Activated naive CD8-positive, alpha-beta T cell treated with anti-CD3 and anti-CD28 coated beads, Interleukin-2, amount 10 ng/mL, durations not matched to agents 7 days and 5 days (primary cell): ENCODE results near the gene WDR31. TPM values are rescaled to one million over a fixed set of nuclear protein-coding genes. Genes with fewer than 3 reads are reported as not detected.
"Not testable (repeated sequence)": the region's sequence is repeated elsewhere in the genome, so short reads cannot be mapped to it uniquely, and the experiment has no call there.

Experiments used
- ATAC-seq: fragments of 150-1000 bp; cut with Tn5 transposase; one replicate; pipeline ENCODE4 v1.10.0; 2021; ENCODE audit warnings: low read depth, moderate library complexity
- POLR2A ChIA-PET: fragments of 350-600 bp; sonication (Branson Sonifier 250); formaldehyde crosslinking; loops from one replicate; lab custom pipeline; 2021; ENCODE audit warnings: antibody characterized with exemption; lab: Charles Lee
- DNase-seq: peaks from one replicate; pipeline ENCODE4 v3.0.0; 2021
- H3K27ac Mint-ChIP-seq: one replicate; pipeline ENCODE4 v1.8.0; 2022; ENCODE audit warnings: mild to moderate bottlenecking, mixed read lengths
- H3K27me3 Mint-ChIP-seq: one replicate; pipeline ENCODE4 v1.8.0; 2022; ENCODE audit warnings: mild to moderate bottlenecking, moderate library complexity, mixed read lengths
- H3K36me3 Mint-ChIP-seq: one replicate; pipeline ENCODE4 v1.8.0; 2021; ENCODE audit warnings: mild to moderate bottlenecking, mixed read lengths
- H3K4me1 Mint-ChIP-seq: one replicate; pipeline ENCODE4 v1.8.0; 2021; ENCODE audit warnings: mixed read lengths
- H3K4me3 Mint-ChIP-seq: one replicate; pipeline ENCODE4 v1.8.0; 2022; ENCODE audit warnings: mild to moderate bottlenecking, moderate library complexity, mixed read lengths
- H3K9me3 Mint-ChIP-seq: one replicate; pipeline ENCODE4 v1.8.0; 2021; ENCODE audit warnings: mixed read lengths
- total RNA-seq, 2 experiments: library from RNA; stranded (reverse); gene quantifications; one replicate each; pipeline ENCODE4 v1.2.3, GENCODE V29; 2021

WDR31 gene
- under 1 TPM; 0.99 to 1.00 TPM for total RNA-seq

GRCh38 chr9:113340011-113340699, at the start of gene WDR31:
Gene WDR31 (minus strand): TSS chr9:113340275. CDS start chr9:113332022, 8,253 bp downstream.
- Mint-ChIP-seq H3K27me3 (peaks cover 3% of the 10 kb centered on the region), H3K9me3 (no peaks in the 10 kb centered on the region), H3K36me3 (no peaks in the 10 kb centered on the region), H3K27ac (peak within 1 kb of the TSS; percentile 65), H3K4me3 (peak within 1 kb of the TSS; percentile 88), H3K4me1 (peaks cover 33% of the 10 kb centered on the region)
- POLR2A ChIA-PET: interaction anchor here (0.6 to 3.2 kb wide), 9 partner anchors 10 to 242 kb away, joined by 3 to 43 read pairs (median 7); partner anchors contain the start of genes ALAD, BSPRY, C9orf43 and CDC26
- ATAC-seq (peak; percentile 91), DNase-seq (peak; percentile 85)

- no peak for DNase-seq
- ATAC-seq: no peak
- H3K27me3 Mint-ChIP-seq: no peaks in the 10 kb centered on the region
- H3K36me3 Mint-ChIP-seq: peaks cover 8% of the 10 kb centered on the region
- H3K9me3 Mint-ChIP-seq: no peaks in the 10 kb centered on the region
- no peak overlapping the region for H3K27ac Mint-ChIP-seq
- no peaks in the 10 kb centered on the region for H3K4me1 Mint-ChIP-seq
- no peak overlapping the region for H3K4me3 Mint-ChIP-seq
- POLR2A ChIA-PET: no interaction called here
Measured at GRCh38 chr9:113389451-113389850, 49.4 kb upstream of the WDR31 start.

- no peak overlapping the region for H3K4me3 Mint-ChIP-seq
- peaks cover 8% of the 10 kb centered on the region for H3K36me3 Mint-ChIP-seq
- no peaks in the 10 kb centered on the region for H3K4me1 Mint-ChIP-seq
- H3K27me3 Mint-ChIP-seq: no peaks in the 10 kb centered on the region
- DNase-seq (no peak), ATAC-seq (no peak)
- POLR2A ChIA-PET: no interaction called here
- H3K9me3 Mint-ChIP-seq: no peaks in the 10 kb centered on the region
- no peak overlapping the region for H3K27ac Mint-ChIP-seq
Measured at GRCh38 chr9:113388833-113389232, 48.8 kb upstream of the WDR31 start.

GRCh38 chr9:113387560-113388230, 47.6 kb upstream of the WDR31 start:
- POLR2A ChIA-PET: no interaction called here
- H3K9me3 Mint-ChIP-seq: no peaks in the 10 kb centered on the region
- H3K36me3 Mint-ChIP-seq: peaks cover 7% of the 10 kb centered on the region
- H3K27me3 Mint-ChIP-seq: no peaks in the 10 kb centered on the region
- no peak for ATAC-seq
- H3K4me1 Mint-ChIP-seq: no peaks in the 10 kb centered on the region
- DNase-seq: no peak
- no peak overlapping the region for H3K4me3 Mint-ChIP-seq
- no peak overlapping the region for H3K27ac Mint-ChIP-seq

GRCh38 chr9:113386571-113387393, 46.7 kb upstream of the WDR31 start:
- Mint-ChIP-seq H3K4me1 (no peaks in the 10 kb centered on the region), H3K36me3 (peaks cover 5% of the 10 kb centered on the region), H3K27me3 (peaks cover 2% of the 10 kb centered on the region), H3K4me3 (no peak overlapping the region), H3K9me3 (no peaks in the 10 kb centered on the region), H3K27ac (no peak overlapping the region)
- DNase-seq (no peak), ATAC-seq (no peak)
- POLR2A ChIA-PET: no interaction called here

GRCh38 chr9:113381909-113382411, 41.9 kb upstream of the WDR31 start:
- Mint-ChIP-seq H3K27me3 (peaks cover 5% of the 10 kb centered on the region), H3K27ac (no peak overlapping the region), H3K4me1 (no peaks in the 10 kb centered on the region), H3K36me3 (no peaks in the 10 kb centered on the region), H3K4me3 (no peak overlapping the region), H3K9me3 (no peaks in the 10 kb centered on the region)
- DNase-seq: no peak
- POLR2A ChIA-PET: no interaction called here
- no peak for ATAC-seq

- H3K4me1 Mint-ChIP-seq, H3K4me3 Mint-ChIP-seq, H3K27ac Mint-ChIP-seq, DNase-seq, POLR2A ChIA-PET, H3K9me3 Mint-ChIP-seq, H3K36me3 Mint-ChIP-seq, ATAC-seq, H3K27me3 Mint-ChIP-seq: not testable (repeated sequence)
Measured at GRCh38 chr9:113381441-113381840, 41.4 kb upstream of the WDR31 start.

- Mint-ChIP-seq H3K27me3 (peaks cover 5% of the 10 kb centered on the region), H3K27ac (no peak overlapping the region), H3K4me3 (no peak overlapping the region), H3K9me3 (no peaks in the 10 kb centered on the region), H3K36me3 (no peaks in the 10 kb centered on the region), H3K4me1 (no peaks in the 10 kb centered on the region)
- POLR2A ChIA-PET: no interaction called here
- no peak for ATAC-seq
- DNase-seq: no peak
Measured at GRCh38 chr9:113380869-113381378, 40.8 kb upstream of the WDR31 start.

GRCh38 chr9:113379829-113380210, 39.7 kb upstream of the WDR31 start:
- ATAC-seq, H3K4me1 Mint-ChIP-seq, DNase-seq, H3K27me3 Mint-ChIP-seq, H3K27ac Mint-ChIP-seq, POLR2A ChIA-PET, H3K9me3 Mint-ChIP-seq, H3K36me3 Mint-ChIP-seq, H3K4me3 Mint-ChIP-seq: not testable (repeated sequence)

- H3K4me1 Mint-ChIP-seq: peaks cover 11% of the 10 kb centered on the region
- H3K4me3 Mint-ChIP-seq, H3K27ac Mint-ChIP-seq, H3K9me3 Mint-ChIP-seq, H3K27me3 Mint-ChIP-seq, POLR2A ChIA-PET, H3K36me3 Mint-ChIP-seq, DNase-seq, ATAC-seq: not testable (repeated sequence)
Measured at GRCh38 chr9:113379094-113379828, 39.2 kb upstream of the WDR31 start.

- H3K4me3 Mint-ChIP-seq: peak within 1 kb of the TSS; percentile 91
- POLR2A ChIA-PET: interaction anchor here (0.6 to 2.7 kb wide), 9 partner anchors 12 to 1221 kb away, joined by 3 to 13 read pairs (median 5); partner anchors contain the start of genes ALAD, BSPRY, C9orf43 and CDC26
- H3K27ac Mint-ChIP-seq: peak within 1 kb of the TSS; percentile 85
- ATAC-seq (peak; percentile 93), DNase-seq (peak; percentile 86)
- no peaks in the 10 kb centered on the region for H3K9me3 Mint-ChIP-seq
- peaks cover 15% of the 10 kb centered on the region for H3K4me1 Mint-ChIP-seq
- peaks cover 3% of the 10 kb centered on the region for H3K27me3 Mint-ChIP-seq
- H3K36me3 Mint-ChIP-seq: peaks cover 8% of the 10 kb centered on the region
Measured at GRCh38 chr9:113376634-113377567, 36.8 kb upstream of the WDR31 start, which contains the start of gene HDHD3. Gene HDHD3 (minus strand): TSS chr9:113376986. CDS start chr9:113374354, 2,632 bp downstream.
